Measurements from ENCODE around the gene ADPGK.
"Not testable (repeated sequence)": the region's sequence is repeated elsewhere in the genome, so short reads cannot be mapped to it uniquely, and the experiment has no call there.

Gene ADPGK

DNA sequence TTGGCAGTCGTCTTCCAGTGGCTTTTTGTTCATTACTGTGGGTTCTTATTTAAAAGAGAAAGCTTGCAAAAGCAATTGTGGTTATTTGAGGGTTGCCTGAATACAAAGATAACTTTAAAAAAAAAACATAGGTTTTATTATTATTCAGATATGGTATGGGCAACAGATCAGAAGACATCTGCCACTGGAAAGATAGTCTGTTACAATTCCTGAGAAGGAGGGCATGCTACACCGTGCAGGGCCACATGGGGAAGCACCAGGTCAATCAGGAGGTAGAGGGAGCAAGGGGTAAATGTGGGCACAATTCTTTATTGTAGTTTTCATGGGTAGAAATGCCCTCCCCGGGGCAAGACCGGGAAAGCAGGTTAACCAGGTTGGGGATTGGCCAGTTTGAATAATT lies 51.0 kb downstream of the ADPGK start:
- TF ChIP-seq CTCF (conservative IDR thresholded peaks at IDR 0.05; ENCODE audit: low read length) = no peak; the same call in 1 of the 2 replicates
- H3K4me3 ChIP-seq (ENCODE audit: low read length) = no peak overlapping the region
- DNase-seq (ENCODE audit: low read depth) = no peak

DNA sequence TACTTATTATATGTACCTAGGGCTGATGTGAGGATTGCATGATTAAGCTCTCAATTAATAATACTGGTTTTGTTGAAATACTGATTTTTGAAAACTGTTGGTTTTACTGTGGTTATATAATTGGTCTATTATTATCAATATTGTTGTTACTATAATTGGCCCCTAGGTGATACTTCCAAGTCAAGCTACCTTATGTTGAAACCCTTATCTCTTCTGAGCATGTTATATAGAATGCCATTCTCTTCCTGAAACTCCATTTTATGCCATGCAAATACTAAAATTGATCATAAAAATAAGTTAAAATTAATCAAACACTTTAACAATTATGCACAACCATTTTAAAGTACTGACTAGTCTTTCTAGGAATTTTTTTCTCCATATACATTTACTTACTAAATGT lies 51.5 kb downstream of the ADPGK start:
- H3K4me3 ChIP-seq (ENCODE audit: low read length) = no peak overlapping the region
- TF ChIP-seq CTCF (conservative IDR thresholded peaks at IDR 0.05; ENCODE audit: low read length) = no peak
- DNase-seq (ENCODE audit: low read depth) = no peak

DNA sequence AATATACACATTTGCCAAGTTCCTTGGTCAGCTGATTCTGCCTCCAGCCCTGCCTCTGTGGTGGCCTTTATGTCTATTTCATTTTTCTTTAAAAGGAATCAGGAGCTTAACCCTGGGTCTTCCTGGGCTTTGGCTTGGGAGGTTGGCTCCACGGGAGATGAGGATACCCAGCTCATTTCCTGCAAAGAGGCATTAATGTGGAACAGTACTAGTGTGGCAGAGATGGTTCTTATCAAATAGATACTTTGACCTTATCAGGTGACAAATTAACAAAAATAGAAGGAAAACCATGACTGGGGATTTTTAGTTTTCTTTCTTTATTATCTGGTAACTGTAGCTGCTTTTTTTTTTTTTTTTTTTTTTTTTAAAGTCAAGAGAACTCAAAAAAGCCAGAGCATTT lies 54.7 kb downstream of the ADPGK start:
- no peak for TF ChIP-seq CTCF (conservative IDR thresholded peaks at IDR 0.05; ENCODE audit: low read length)
- DNase-seq (ENCODE audit: low read depth) = no peak
- H3K4me3 ChIP-seq (ENCODE audit: low read length) = no peak overlapping the region

- DNase-seq (ENCODE audit: low read depth); H3K4me3 ChIP-seq (ENCODE audit: low read length): not testable (repeated sequence)
Observed at GRCh38 chr15:72728249-72728648, 55.3 kb downstream of the ADPGK start.

DNA sequence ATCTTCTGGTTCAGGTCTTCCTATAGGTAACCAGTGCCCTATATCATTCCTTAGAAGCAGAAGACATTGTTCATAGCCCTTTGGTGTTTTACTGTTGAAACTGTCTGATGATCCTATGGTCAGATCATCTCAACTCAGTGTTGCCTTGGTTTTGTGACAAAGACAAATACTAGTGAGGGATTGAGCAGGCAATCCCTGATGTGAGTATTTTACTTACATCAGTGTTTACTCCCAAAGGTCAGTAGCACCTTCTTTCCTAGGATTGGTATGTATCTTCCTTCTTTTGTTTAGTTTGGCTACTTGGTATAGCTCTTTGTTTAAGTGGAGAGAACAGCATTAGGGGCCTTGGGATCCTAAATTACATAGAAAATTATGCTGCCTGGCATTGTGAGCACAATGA lies 56.4 kb downstream of the ADPGK start:
- TF ChIP-seq CTCF (conservative IDR thresholded peaks at IDR 0.05; ENCODE audit: low read length) = no peak
- no peak for DNase-seq (ENCODE audit: low read depth)

DNA sequence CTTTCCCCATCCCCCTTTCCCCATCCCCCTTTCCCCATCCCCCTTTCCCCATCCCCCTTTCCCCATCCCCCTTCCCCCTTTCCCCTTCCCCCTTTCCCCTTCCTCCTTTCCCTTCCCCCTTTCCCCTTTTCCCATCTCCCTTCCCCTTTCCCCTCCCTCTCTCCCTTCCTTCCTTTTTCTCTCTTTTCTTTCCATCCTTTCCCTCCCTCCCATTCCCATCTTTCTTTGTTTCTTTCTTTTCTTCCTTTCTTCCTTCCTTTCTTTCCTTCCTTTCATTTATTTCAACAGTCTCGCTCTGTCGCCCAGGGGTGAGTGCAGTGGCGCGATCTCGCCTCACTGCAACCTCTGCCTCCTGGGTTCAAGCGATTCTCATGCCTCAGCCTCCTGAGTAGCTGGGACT lies 57.7 kb downstream of the ADPGK start:
- not testable (repeated sequence) for DNase-seq (ENCODE audit: low read depth); H3K4me3 ChIP-seq (ENCODE audit: low read length)

More for the DNA sequence above, 56.4 kb downstream of the ADPGK start:
- no peak overlapping the region for H3K4me3 ChIP-seq (ENCODE audit: low read length)

GRCh38 chr15:72725446-72725845 lies 58.1 kb downstream of the ADPGK start:
- H3K4me3 ChIP-seq (ENCODE audit: low read length) = no peak overlapping the region
- DNase-seq (ENCODE audit: low read depth) = no peak
- TF ChIP-seq CTCF (conservative IDR thresholded peaks at IDR 0.05; ENCODE audit: low read length) = no peak

DNA sequence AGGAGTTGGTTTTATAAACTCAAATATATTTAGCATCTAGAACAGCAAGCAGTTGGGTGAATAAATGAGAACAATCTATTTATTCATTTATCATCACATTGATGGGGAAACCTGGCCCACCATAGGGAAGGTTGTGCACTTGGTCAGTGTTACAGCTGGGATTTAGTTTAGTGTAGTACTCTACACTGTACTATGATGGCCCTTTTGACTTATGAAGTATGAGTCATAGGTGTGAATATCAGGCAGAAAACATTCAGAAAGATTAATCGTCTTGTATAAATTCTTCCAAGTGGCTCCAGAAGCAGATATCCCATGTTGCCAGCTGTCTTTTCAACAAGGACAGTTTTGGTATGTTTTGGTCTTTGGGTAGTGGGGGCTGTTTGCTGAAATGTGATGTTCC lies 59.5 kb downstream of the ADPGK start:
- H3K4me3 ChIP-seq (ENCODE audit: low read length) = no peak overlapping the region
- no peak for TF ChIP-seq CTCF (conservative IDR thresholded peaks at IDR 0.05; ENCODE audit: low read length)
- no peak for DNase-seq (ENCODE audit: low read depth)
